Lung (tissue), 12 donors: Measurements from ENCODE around the gene ETV6. TPM values are rescaled to one million over a fixed set of nuclear protein-coding genes. Genes with fewer than 3 reads are reported as not detected.

ENCODE experiments used
- ATAC-seq: fragments of 200-7000 bp; cut with Tn5 transposase; one replicate; pipeline ENCODE4 v1.9.1; 2020; ENCODE audit warnings: moderate number of reproducible peaks; ENCODE audit not compliant: insufficient read depth, low FRiP score
- DNase-seq, 3 donors: peaks; one replicate each; pipeline ENCODE4 v3.0.0-alpha.2; 2013 to 2017
- H3K27ac ChIP-seq, 2 donors: one replicate each; pipeline ENCODE4 v1.5.1; 2013; ENCODE audit warnings: mild to moderate bottlenecking in 2 of 2, moderate library complexity in 2 of 2, control low read depth in 1 of 2, inconsistent platforms in 1 of 2, low read depth in 1 of 2, low read length in 1 of 2
- H3K27me3 ChIP-seq, 3 donors: one replicate each; pipeline ENCODE4 v1.5.1; 2013; ENCODE audit warnings: low read length in 2 of 3; ENCODE audit not compliant: control insufficient read depth in 3 of 3, insufficient read depth in 3 of 3
- H3K36me3 ChIP-seq, 4 donors: one replicate each; pipeline ENCODE4 v1.5.1; 2013; ENCODE audit warnings: low read length in 4 of 4, mild to moderate bottlenecking in 1 of 4, moderate library complexity in 1 of 4; ENCODE audit not compliant: control insufficient read depth in 4 of 4, insufficient read depth in 4 of 4
- H3K4me1 ChIP-seq, 5 donors: one replicate each; pipeline ENCODE4 v1.5.1; 2013; ENCODE audit warnings: low read length in 5 of 5, mild to moderate bottlenecking in 2 of 5, moderate library complexity in 1 of 5; ENCODE audit not compliant: control insufficient read depth in 5 of 5, insufficient read depth in 5 of 5
- H3K4me3 ChIP-seq: one replicate; pipeline ENCODE4 v1.5.1; 2013; ENCODE audit warnings: mild to moderate bottlenecking, control low read depth, moderate library complexity
- H3K9ac ChIP-seq, 2 donors: one replicate each; pipeline ENCODE4 v1.5.1; 2013; ENCODE audit warnings: low read length in 2 of 2, control low read depth in 1 of 2; ENCODE audit not compliant: insufficient read depth in 1 of 2
- H3K9me3 ChIP-seq, 4 donors: one replicate each; pipeline ENCODE4 v1.5.1; 2013; ENCODE audit warnings: low read length in 3 of 4, mild to moderate bottlenecking in 1 of 4, moderate library complexity in 1 of 4; ENCODE audit not compliant: control insufficient read depth in 4 of 4, insufficient read depth in 3 of 4
- CTCF ChIP-seq: IDR thresholded peaks from 2 replicates; pipeline ENCODE4 v1.5.1; 2012; ENCODE audit warnings: mild to moderate bottlenecking; ENCODE audit errors: control extremely low read depth, extremely low read depth
- WGBS, 2 donors: extraction: QIAGEN DNeasy Blood & Tissue Kit; methylation state at CpG; one replicate each; pipeline ENCODE4 v1.1.7; 2013; 5-methylcytosine and 5-hydroxymethylcytosine counted together
- polyA plus RNA-seq, 2 donors: library from polyadenylated mRNA; stranded (reverse); fragments of 200-250 nt; gene quantifications; one replicate each; pipeline ENCODE4 v1.2.1, GENCODE V29; 2013
- total RNA-seq, 2 donors: library from RNA; depleted of rRNA in 1 of 2; stranded (reverse); fragments of >200 nt in 1 of 2; gene quantifications; one replicate each; pipeline ENCODE4 v1.2.1, GENCODE V29; 2014 to 2021
- donor health status: control.
- donor health status: control.
- donor health status: Bipolar disorder and iron deficiency.
- donor health status: healthy.
- donor health status: DM: yes; HTN: yes; CAD: no.

ETV6 gene
- total and polyA plus RNA-seq, 4 donors, result 8.6 to 45.7 (median 13.6) TPM

DNA sequence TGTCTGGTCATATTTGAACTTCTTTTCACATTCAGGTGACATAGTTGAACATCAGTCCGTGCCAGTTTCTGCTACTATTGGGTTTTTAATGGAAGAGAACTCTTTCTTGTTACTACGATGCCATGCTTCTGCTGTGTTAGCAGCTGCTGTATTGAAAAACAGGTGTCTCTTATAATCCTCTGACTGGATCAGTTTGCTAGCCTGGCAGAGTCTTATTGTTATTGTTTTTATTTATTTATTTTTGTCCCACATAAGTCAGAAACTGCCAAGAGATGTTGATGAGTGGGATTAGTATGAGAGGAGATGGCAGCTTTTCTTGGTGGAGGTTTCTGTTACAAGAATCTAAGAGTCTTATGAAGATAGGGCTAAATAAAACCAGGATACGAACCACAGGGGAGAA lies 14.6 kb downstream of the ETV6 start:
- Histone ChIP-seq H3K9ac (no peak overlapping the region), H3K9me3 (no peaks in the 10 kb centered on the region), H3K4me1 (peaks cover 0 to 41% (median 27%) of the 10 kb centered on the region in 5 donors), H3K27ac (peak overlapping the region in 1 of 2 donors; percentile 78), H3K4me3 (no peak overlapping the region), H3K36me3 (peaks cover 0 to 4% (median 0%) of the 10 kb centered on the region in 4 donors), H3K27me3 (no peaks in the 10 kb centered on the region)
- DNase-seq, result no peak
- WGBS, 2 donors, result 88% methylated on average over 3 of the region's 3 CpGs
- no peak for TF ChIP-seq CTCF
- ATAC-seq, result no peak

GRCh38 chr12:11666131-11667050 lies 16.9 kb downstream of the ETV6 start:
- peaks cover 0 to 37% (median 23%) of the 10 kb centered on the region in 5 donors for H3K4me1 ChIP-seq
- peaks cover 0 to 2% (median 0%) of the 10 kb centered on the region in 4 donors for H3K36me3 ChIP-seq
- no peak for TF ChIP-seq CTCF
- H3K9ac ChIP-seq, result no peak overlapping the region
- no peaks in the 10 kb centered on the region for H3K27me3 ChIP-seq
- WGBS, 2 donors, result 39 to 74% methylated on average over 13 of the region's 13 CpGs
- H3K27ac ChIP-seq, result peak overlapping the region in 1 of 2 donors; percentile 37
- DNase-seq, result peak in 2 of 3 donors; percentile 54 to 57
- H3K9me3 ChIP-seq, result no peaks in the 10 kb centered on the region
- H3K4me3 ChIP-seq, result no peak overlapping the region
- no peak for ATAC-seq

DNA sequence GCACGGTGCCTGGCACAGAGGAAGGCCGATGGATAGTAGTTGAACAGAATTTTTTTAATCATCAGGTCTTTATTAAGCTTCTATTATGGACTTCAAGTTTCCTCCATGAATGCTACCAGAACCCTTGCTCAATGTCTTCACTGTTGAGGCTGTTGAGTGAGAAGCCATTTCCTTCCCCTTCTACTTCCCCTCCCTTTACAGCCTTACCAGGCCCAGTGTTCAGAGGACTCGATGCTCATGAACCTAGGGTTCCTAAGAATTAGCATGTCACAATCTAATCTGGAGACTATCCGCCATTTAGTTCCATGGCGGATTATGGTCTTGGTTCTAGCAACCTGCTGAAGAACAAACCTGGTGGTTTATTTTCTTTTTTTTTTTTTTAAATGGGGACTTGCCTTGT lies 17.7 kb downstream of the ETV6 start:
- Histone ChIP-seq H3K4me1 (peaks cover 0 to 29% (median 18%) of the 10 kb centered on the region in 5 donors), H3K4me3 (no peak overlapping the region), H3K27me3 (no peaks in the 10 kb centered on the region), H3K9me3 (no peaks in the 10 kb centered on the region), H3K9ac (no peak overlapping the region), H3K27ac (peak overlapping the region in 1 of 2 donors; percentile 20), H3K36me3 (no peaks in the 10 kb centered on the region)
- ATAC-seq (no peak), DNase-seq (no peak)
- no peak for TF ChIP-seq CTCF
- 58 to 81% methylated on average over 5 of the region's 5 CpGs for WGBS, 2 donors
